SK-N-SH (cell line): ENCODE data around the gene HIPK3. TPM values are rescaled to one million over a fixed set of nuclear protein-coding genes. Genes with fewer than 3 reads are reported as not detected.

Experiments used
- CTCF ChIA-PET: fragments of 300-600, 350-600 bp; formaldehyde crosslinking; extraction: SDS; loops from one replicate; lab custom pipeline; 2021; lab: Yijun Ruan, JAX
- POLR2A ChIA-PET: fragments of 350-600 bp; sonication (Branson Sonifier 250); formaldehyde crosslinking; extraction: SDS; loops from one replicate; lab custom pipeline; 2020; ENCODE audit warnings: antibody characterized with exemption, inconsistent platforms; lab: Yijun Ruan, JAX
- DNase-seq: peaks from one replicate; pipeline ENCODE4 v3.0.0; 2012
- H2AFZ ChIP-seq: fragments of 200-600 bp; sonication (generic); 2 replicates; pipeline ENCODE4 v1.8.1; 2016; ENCODE audit warnings: antibody characterized with exemption, mild to moderate bottlenecking, low read depth
- H3F3A ChIP-seq: fragments of 200-600 bp; sonication (generic); replicated peaks from 2 replicates; pipeline ENCODE3; 2016; ENCODE audit warnings: antibody characterized with exemption, mild to moderate bottlenecking; ENCODE audit not compliant: insufficient read depth
- H3K27ac ChIP-seq, 2 experiments: fragments of 200-500 bp in 1 of 2; fragments of 200-600 bp in 1 of 2; sonication (Bioruptor generic) in 1 of 2; sonication (generic), shearing (Covaris generic) in 1 of 2; 2 replicates each; pipeline versions ENCODE4 v1.5.1 to v1.6.1; 2014 to 2016; ENCODE audit warnings: low read depth in 2 of 2, inconsistent platforms in 1 of 2, low read length in 1 of 2, mild to moderate bottlenecking in 1 of 2, mixed read lengths in 1 of 2
- H3K27me3 ChIP-seq: fragments of 200-600 bp; sonication (generic), shearing (Covaris generic); 2 replicates; pipeline ENCODE4 v1.6.1; 2016; ENCODE audit warnings: mixed run types; ENCODE audit not compliant: insufficient read depth
- H3K36me3 ChIP-seq, 2 experiments: fragments of 200-500 bp in 1 of 2; fragments of 200-600 bp in 1 of 2; sonication (Bioruptor generic) in 1 of 2; sonication (generic) in 1 of 2; replicated peaks in 1 of 2; 2 replicates each; pipeline versions ENCODE3 to v1.5.1; 2014 to 2016; ENCODE audit warnings: low read length in 1 of 2, mild to moderate bottlenecking in 1 of 2; ENCODE audit not compliant: insufficient read depth in 2 of 2, control insufficient read depth in 1 of 2
- H3K4me1 ChIP-seq, 2 experiments: fragments of 200-500 bp in 1 of 2; fragments of 200-600 bp in 1 of 2; sonication (Bioruptor generic) in 1 of 2; sonication (generic), shearing (Covaris generic) in 1 of 2; 2 replicates each; pipeline versions ENCODE4 v1.5.1 to v1.6.1; 2014 to 2016; ENCODE audit warnings: low read depth in 1 of 2, low read length in 1 of 2, mixed run types in 1 of 2; ENCODE audit not compliant: insufficient read depth in 2 of 2, control insufficient read depth in 1 of 2
- H3K4me2 ChIP-seq: fragments of 200-600 bp; sonication (generic), shearing (Covaris generic); 2 replicates; pipeline ENCODE4 v1.6.1; 2017; ENCODE audit warnings: mixed run types
- H3K4me3 ChIP-seq, 2 experiments: fragments of 200-500 bp in 1 of 2; fragments of 200-600 bp in 1 of 2; sonication (Bioruptor generic) in 1 of 2; sonication (generic), shearing (Covaris generic) in 1 of 2; 2 replicates each; pipeline versions ENCODE4 v1.5.1 to v1.8.1; 2014 to 2016; ENCODE audit warnings: low read depth in 2 of 2, inconsistent platforms in 1 of 2, low read length in 1 of 2, mild to moderate bottlenecking in 1 of 2, mixed read lengths in 1 of 2, moderate library complexity in 1 of 2
- H3K79me2 ChIP-seq: fragments of 200-600 bp; sonication (generic); 2 replicates; pipeline ENCODE4 v1.8.1; 2017; ENCODE audit warnings: mild to moderate bottlenecking; ENCODE audit not compliant: insufficient read depth
- H3K9ac ChIP-seq: fragments of 200-600 bp; sonication (generic); 2 replicates; pipeline ENCODE4 v1.6.1; 2017; ENCODE audit warnings: mixed run types
- H3K9me2 ChIP-seq: fragments of 200-600 bp; sonication (generic); 2 replicates; pipeline ENCODE4 v1.6.1; 2017; ENCODE audit warnings: mixed run types
- H3K9me3 ChIP-seq: fragments of 200-600 bp; sonication (generic); 2 replicates; pipeline ENCODE4 v1.6.1; 2017; ENCODE audit warnings: mixed run types, mild to moderate bottlenecking, moderate library complexity
- H4K20me1 ChIP-seq: fragments of 200-600 bp; sonication (generic); 2 replicates; pipeline ENCODE4 v1.6.1; 2017; ENCODE audit warnings: mild to moderate bottlenecking, mixed run types; ENCODE audit not compliant: insufficient read depth
- CHD2 ChIP-seq: fragments of 150-350 bp; IDR thresholded peaks from 2 replicates; pipeline ENCODE4 v1.6.1; 2018; ENCODE audit warnings: low read length; ENCODE audit not compliant: partially characterized antibody
- EP300 ChIP-seq, 2 experiments: IDR thresholded peaks; 2 replicates each; pipeline versions ENCODE4 v1.4.0 to v1.6.1; 2012; ENCODE audit warnings: borderline replicate concordance in 1 of 2, low read depth in 1 of 2, low read length in 1 of 2
- EZH2phosphoT487 ChIP-seq: fragments of 200-600 bp; sonication (generic); IDR thresholded peaks from 2 replicates; pipeline ENCODE4 v1.6.1; 2017; ENCODE audit warnings: low read depth, mixed run types, mild to moderate bottlenecking, antibody characterized with exemption, moderate library complexity, borderline replicate concordance
- FOSL2 ChIP-seq: IDR thresholded peaks from 2 replicates; pipeline ENCODE4 v1.4.0; 2012; ENCODE audit warnings: low read depth, mild to moderate bottlenecking, moderate library complexity, borderline replicate concordance
- FOXM1 ChIP-seq: IDR thresholded peaks from 2 replicates; pipeline ENCODE4 v1.4.0; 2012; ENCODE audit warnings: low read depth, mild to moderate bottlenecking
- GATA2 ChIP-seq: sonication (generic); formaldehyde crosslinking; IDR thresholded peaks from 2 replicates; pipeline ENCODE4 v1.5.0; 2020; ENCODE audit warnings: mild to moderate bottlenecking, missing genetic modification reagents
- IRF3 ChIP-seq: fragments of 150-350 bp; IDR thresholded peaks from 2 replicates; pipeline ENCODE4 v1.6.1; 2016; ENCODE audit warnings: mild to moderate bottlenecking, low read depth, low read length
- MEF2A ChIP-seq: IDR thresholded peaks from 2 replicates; pipeline ENCODE4 v1.4.0; 2012; ENCODE audit warnings: low read depth, borderline replicate concordance
- MXI1 ChIP-seq: IDR thresholded peaks from 2 replicates; pipeline ENCODE4 v1.6.1; 2012; ENCODE audit warnings: mild to moderate bottlenecking, low read depth, low read length, improper control_type of control experiment
- NRF1 ChIP-seq: IDR thresholded peaks from 2 replicates; pipeline ENCODE4 v1.6.1; 2012; ENCODE audit warnings: low read depth, mild to moderate bottlenecking, low read length
- PBX3 ChIP-seq: IDR thresholded peaks from 2 replicates; pipeline ENCODE4; 2012
- POLR2AphosphoS5 ChIP-seq: IDR thresholded peaks from 2 replicates; pipeline ENCODE4 v1.6.1; 2012; ENCODE audit warnings: low read depth, low read length
- RAD21 ChIP-seq: IDR thresholded peaks from 2 replicates; pipeline ENCODE4 v1.6.1; 2012; ENCODE audit warnings: mild to moderate bottlenecking, low read length
- RCOR1 ChIP-seq: fragments of 150-350 bp; IDR thresholded peaks from 2 replicates; pipeline ENCODE4 v1.6.1; 2017; ENCODE audit warnings: antibody characterized with exemption, low read length
- REST ChIP-seq: IDR thresholded peaks from 2 replicates; pipeline ENCODE4 v1.6.1; 2012; ENCODE audit warnings: mild to moderate bottlenecking, low read depth, low read length, moderate library complexity
- RFX5 ChIP-seq: IDR thresholded peaks from 2 replicates; pipeline ENCODE4 v1.6.1; 2012; ENCODE audit warnings: mild to moderate bottlenecking, improper control_type of control experiment, low read length
- SIN3A ChIP-seq: IDR thresholded peaks from 2 replicates; pipeline ENCODE4 v1.6.1; 2012; ENCODE audit warnings: low read depth, mild to moderate bottlenecking, low read length, moderate library complexity, borderline replicate concordance
- SMC3 ChIP-seq: IDR thresholded peaks from 2 replicates; pipeline ENCODE4 v1.6.1; 2012; ENCODE audit warnings: low read depth, low read length, improper control_type of control experiment
- TAF1 ChIP-seq: IDR thresholded peaks from 2 replicates; pipeline ENCODE4 v1.6.1; 2012; ENCODE audit warnings: low read depth, mild to moderate bottlenecking, low read length, moderate library complexity, borderline replicate concordance
- TEAD4 ChIP-seq: IDR thresholded peaks from 2 replicates; pipeline ENCODE4 v1.4.0; 2012; ENCODE audit warnings: mild to moderate bottlenecking, borderline replicate concordance; ENCODE audit not compliant: insufficient read depth
- USF1 ChIP-seq: IDR thresholded peaks from 2 replicates; pipeline ENCODE4 v1.4.0; 2012; ENCODE audit warnings: low read depth, borderline replicate concordance
- USF2 ChIP-seq: fragments of 150-350 bp; IDR thresholded peaks from 2 replicates; pipeline ENCODE4 v1.6.1; 2017; ENCODE audit warnings: antibody characterized with exemption, low read length, low read depth, borderline replicate concordance
- YY1 ChIP-seq: IDR thresholded peaks from 2 replicates; pipeline ENCODE4 v1.4.0; 2012; ENCODE audit warnings: low read depth, mild to moderate bottlenecking
- ZBTB33 ChIP-seq: IDR thresholded peaks from 2 replicates; pipeline ENCODE4 v1.4.0; 2012; ENCODE audit warnings: low read depth, borderline replicate concordance
- polyA plus RNA-seq, 3 experiments: library from polyadenylated mRNA; depleted of rRNA; stranded (reverse); fragments of >200 nt; gene quantifications; 2 replicates each; pipeline ENCODE4 v1.2.3, GENCODE V29; 2012

HIPK3 gene
- polyA plus RNA-seq, 1 of the 3 experiments (the other 2 are of a cell fraction), result 5.2 TPM

GRCh38 chr11:33307984-33308383 is 50.8 kb downstream of the HIPK3 start:
- Histone ChIP-seq H2AFZ (no peak overlapping the region), H3K4me1 (peaks cover 7 to 25% of the 10 kb centered on the region in 2 experiments; a peak in 2 of 4 replicates), H3K4me3 (no peak overlapping the region), H3K79me2 (peaks cover 97% of the 10 kb centered on the region), H3K9me3 (no peaks in the 10 kb centered on the region; the same call in 1 of the 2 replicates), H3K36me3 (no peaks in the 10 kb centered on the region), H3K9ac (no peak overlapping the region), H3K4me2 (peak overlapping the region; percentile 10; the same call in 1 of the 2 replicates), H3K27me3 (no peaks in the 10 kb centered on the region), H3K9me2 (no peaks in the 10 kb centered on the region), H3F3A (peaks cover 24% of the 10 kb centered on the region), H3K27ac (peak overlapping the region; percentile 41 to 49; a peak in 2 of 4 replicates), H4K20me1 (peaks cover 80% of the 10 kb centered on the region)
- DNase-seq, result peak; percentile 55
- ChIA-PET CTCF (interaction anchor here (0.5 to 1.3 kb wide), 2 partner anchors 17 to 401 kb away, joined by 3 read pairs; no protein-coding TSS in a partner anchor), POLR2A (no interaction called here)
- no peak for TF ChIP-seq NRF1
- no peak for TF ChIP-seq USF2
- TF ChIP-seq SIN3A, result peak; percentile 67; the same call in 1 of the 2 replicates
- no peak for TF ChIP-seq USF1
- peak; percentile 57 for TF ChIP-seq GATA2 (CRISPR knock-in tag)
- peak; percentile 90 for TF ChIP-seq PBX3
- no peak for TF ChIP-seq MEF2A
- no peak for TF ChIP-seq ZBTB33
- TF ChIP-seq POLR2AphosphoS5, result 0 out of 2 replicates have a peak, but pooled peaks have one; percentile 31
- TF ChIP-seq EZH2phosphoT487, result no peak
- no peak for TF ChIP-seq TAF1
- TF ChIP-seq IRF3, result no peak
- TF ChIP-seq RCOR1, result peak; percentile 68; the same call in 1 of the 2 replicates
- TF ChIP-seq CHD2, result peak; percentile 30
- peak; percentile 38 to 54; a peak in 2 of 4 replicates for TF ChIP-seq EP300 (IDR thresholded peaks at IDR 0.05; ENCODE audit: borderline replicate concordance in 1 of 2, low read depth in 1 of 2, low read length in 1 of 2)
- TF ChIP-seq RFX5, result no peak
- no peak for TF ChIP-seq RAD21
- no peak for TF ChIP-seq TEAD4
- peak; percentile 21; the same call in 1 of the 2 replicates for TF ChIP-seq FOSL2
- TF ChIP-seq MXI1, result peak; percentile 45; the same call in 1 of the 2 replicates
- TF ChIP-seq FOXM1, result no peak
- no peak for TF ChIP-seq SMC3
- TF ChIP-seq YY1, result no peak
- TF ChIP-seq REST, result no peak
